GM18858 (cell line): Measurements from ENCODE around the gene SIN3A.
"Not testable (repeated sequence)": the region's sequence is repeated elsewhere in the genome, so short reads cannot be mapped to it uniquely, and the experiment has no call there.

Experiments
- ATAC-seq: cut with Tn5 transposase; IDR thresholded peaks from one replicate; pipeline ENCODE4 v1.9.1; 2021; ENCODE audit not compliant: unreplicated experiment

SIN3A gene

GRCh38 chr15:75357976-75358673 lies 93.4 kb downstream of the SIN3A start:
- no peak for ATAC-seq

GRCh38 chr15:75356517-75356916 lies 95.0 kb downstream of the SIN3A start:
- ATAC-seq = no peak

- ATAC-seq = no peak
Measured at GRCh38 chr15:75356006-75356405, 95.5 kb downstream of the SIN3A start.

GRCh38 chr15:75355369-75355768 lies 96.1 kb downstream of the SIN3A start:
- ATAC-seq = no peak

GRCh38 chr15:75354454-75354853 lies 97.0 kb downstream of the SIN3A start:
- ATAC-seq = no peak

GRCh38 chr15:75353604-75354003 lies 97.9 kb downstream of the SIN3A start:
- ATAC-seq = no peak

GRCh38 chr15:75352186-75353080 lies 99.1 kb downstream of the SIN3A start:
- no peak for ATAC-seq

- no peak for ATAC-seq
Measured at GRCh38 chr15:75350601-75351361, 100.7 kb downstream of the SIN3A start.

GRCh38 chr15:75349851-75350588 lies 101.5 kb downstream of the SIN3A start:
- no peak for ATAC-seq

GRCh38 chr15:75349351-75349669 lies 102.2 kb downstream of the SIN3A start:
- not testable (repeated sequence) for ATAC-seq

GRCh38 chr15:75348562-75349350 lies 102.7 kb downstream of the SIN3A start:
- ATAC-seq = no peak

GRCh38 chr15:75348034-75348561 lies 103.4 kb downstream of the SIN3A start:
- ATAC-seq = no peak

- ATAC-seq = no peak
Measured at GRCh38 chr15:75347222-75348033, 104.1 kb downstream of the SIN3A start.

GRCh38 chr15:75346796-75347221 lies 104.7 kb downstream of the SIN3A start, which contains the start of gene NEIL1:
Gene NEIL1 (plus strand): TSS chr15:75347039. CDS start chr15:75348906, 1,867 bp downstream.
- ATAC-seq = no peak

- ATAC-seq = not testable (repeated sequence)
Measured at GRCh38 chr15:75343953-75344352, 107.5 kb downstream of the SIN3A start.

- no peak for ATAC-seq
Measured at GRCh38 chr15:75342221-75342620, 109.3 kb downstream of the SIN3A start.

GRCh38 chr15:75339531-75340240 lies 111.8 kb downstream of the SIN3A start:
- no peak for ATAC-seq

GRCh38 chr15:75338661-75339240 lies 112.7 kb downstream of the SIN3A start:
- no peak for ATAC-seq
